SJCRH30 (cell line): ENCODE results near the gene KCTD16. TPM values are rescaled to one million over a fixed set of nuclear protein-coding genes. Genes with fewer than 3 reads are reported as not detected.

Source experiments
- DNase-seq, 2 experiments: peaks; one replicate each; pipeline ENCODE4 v3.0.0-alpha.2; 2015 to 2020
- H3K27ac ChIP-seq: fragments of 250-450 bp; sonication (Bioruptor Pico); 2 replicates; pipeline ENCODE4 v1.5.1; 2020; ENCODE audit warnings: mild to moderate bottlenecking, moderate library complexity
- H3K27me3 ChIP-seq: fragments of 250-450 bp; sonication (Bioruptor Pico); 2 replicates; pipeline ENCODE4 v1.5.1; 2020; ENCODE audit warnings: mild to moderate bottlenecking, moderate library complexity
- H3K36me3 ChIP-seq: fragments of 250-450 bp; sonication (Bioruptor Pico); 2 replicates; pipeline ENCODE4 v1.5.1; 2020; ENCODE audit warnings: mild to moderate bottlenecking, moderate library complexity
- H3K4me1 ChIP-seq: fragments of 250-450 bp; sonication (Bioruptor Pico); 2 replicates; pipeline ENCODE4 v1.5.1; 2020; ENCODE audit warnings: mild to moderate bottlenecking, moderate library complexity
- H3K4me3 ChIP-seq: fragments of 250-450 bp; sonication (Bioruptor Pico); 2 replicates; pipeline ENCODE4 v1.5.1; 2020; ENCODE audit warnings: mild to moderate bottlenecking, moderate library complexity
- H3K9me3 ChIP-seq: fragments of 250-450 bp; sonication (Bioruptor Pico); replicated peaks from 2 replicates; pipeline ENCODE4 v1.5.1; 2020; ENCODE audit warnings: mild to moderate bottlenecking, moderate library complexity
- total RNA-seq: library from RNA; depleted of rRNA; stranded (reverse); fragments of >200 nt; shearing (Covaris generic); gene quantifications from 2 replicates; pipeline ENCODE4 v1.2.3, GENCODE V29; 2014; rRNA removed

The KCTD16 gene
- total RNA-seq: 0.04 and 0.05 TPM in 2 replicates

DNA sequence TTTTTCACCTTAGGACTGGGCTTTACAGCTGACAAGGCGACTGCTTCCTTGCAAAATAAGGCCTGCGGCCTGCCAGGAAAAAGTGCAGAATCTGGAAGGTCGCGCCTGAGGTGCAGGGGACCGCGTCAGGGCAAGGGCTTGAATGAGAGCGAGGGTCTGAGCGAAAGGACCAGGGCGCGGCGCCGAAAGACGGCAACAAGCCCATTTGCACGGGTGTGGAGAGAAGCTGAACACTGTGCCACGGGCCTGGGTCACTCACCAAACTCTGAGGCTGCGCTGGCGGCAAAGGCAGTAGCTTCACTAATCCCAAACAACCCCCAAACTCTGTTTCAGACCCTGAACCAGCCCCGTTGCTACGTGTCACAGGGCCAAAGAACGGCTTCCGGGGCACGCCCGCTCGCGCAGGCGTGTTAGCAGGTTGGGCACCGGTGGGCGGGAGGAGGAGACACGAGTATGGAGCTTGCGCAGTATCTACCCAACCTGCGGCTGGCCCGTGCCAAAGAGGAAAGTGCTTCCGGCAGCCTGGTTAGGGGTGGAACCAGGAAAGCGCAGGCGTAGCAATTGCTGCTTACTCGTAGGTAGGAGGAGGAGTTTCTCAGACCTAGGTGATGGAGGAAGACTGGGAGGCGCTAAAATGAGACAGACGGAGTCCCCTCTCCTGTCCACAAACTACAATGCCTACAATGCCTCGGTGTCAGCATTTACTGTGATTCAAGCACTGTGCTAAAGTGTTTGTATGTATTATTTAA, at the start of gene KCTD16, which contains the start of gene YIPF5:
KCTD16 (plus strand) TSS at position 598 of the 749 bp plus-strand sequence.
YIPF5 (minus strand) TSS at position 384 of the 749 bp plus-strand sequence. CDS start 704 bp downstream, outside the sequence.
- Histone ChIP-seq H3K27ac (peak within 1 kb of the TSS; percentile 32), H3K4me1 (peaks cover 4% of the 10 kb centered on the region; the same call in 1 of the 2 replicates), H3K9me3 (no peaks in the 10 kb centered on the region), H3K4me3 (peak within 1 kb of the TSS; percentile 88), H3K36me3 (peaks cover 3% of the 10 kb centered on the region; the same call in 1 of the 2 replicates), H3K27me3 (no peaks in the 10 kb centered on the region; the same call in 1 of the 2 replicates)
- peak; percentile 94 to 95 for DNase-seq

DNA sequence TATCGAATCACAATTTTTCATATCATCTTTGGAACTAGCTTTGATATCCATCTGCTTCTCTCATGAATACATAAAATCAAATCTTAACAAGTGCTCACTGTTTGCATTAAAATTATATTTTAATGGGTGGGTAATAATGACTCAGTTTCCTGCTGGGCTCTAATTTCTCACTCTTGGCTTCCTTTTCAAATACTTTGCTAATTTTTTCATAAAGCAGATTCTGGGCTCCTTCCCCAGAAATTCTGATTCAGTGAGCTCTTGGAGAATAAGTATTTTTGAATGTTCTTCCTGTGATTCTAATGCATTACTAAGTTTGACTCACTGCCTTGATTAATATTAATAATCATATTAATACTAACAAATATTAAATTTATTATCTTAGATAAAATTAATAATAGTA, 49.1 kb upstream of the KCTD16 start:
- Histone ChIP-seq H3K4me3 (no peak overlapping the region), H3K36me3 (no peaks in the 10 kb centered on the region), H3K27ac (no peak overlapping the region), H3K9me3 (no peaks in the 10 kb centered on the region), H3K27me3 (no peaks in the 10 kb centered on the region), H3K4me1 (no peaks in the 10 kb centered on the region)
- no peak for DNase-seq

DNA sequence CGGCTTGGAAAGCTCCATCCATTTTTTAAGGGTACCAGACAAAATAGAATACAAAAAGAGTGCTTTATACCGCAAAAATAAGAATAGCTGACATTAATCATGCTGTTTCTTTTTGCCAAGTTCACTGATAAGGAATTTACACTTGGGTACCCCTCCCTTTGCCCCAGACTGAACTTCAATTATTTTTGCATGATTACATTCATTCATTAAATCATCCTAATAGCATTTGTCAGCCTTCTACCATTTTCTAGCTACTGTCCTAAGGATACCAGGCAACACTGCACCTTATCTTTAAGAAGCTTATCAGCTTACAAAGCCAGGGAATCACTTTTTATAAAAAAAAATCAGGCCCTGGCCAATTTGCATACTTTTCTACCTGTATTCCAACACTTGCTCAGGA, 48.6 kb upstream of the KCTD16 start:
- no peak overlapping the region for H3K27ac ChIP-seq
- no peak for DNase-seq
- no peaks in the 10 kb centered on the region for H3K9me3 ChIP-seq
- no peaks in the 10 kb centered on the region for H3K27me3 ChIP-seq
- no peak overlapping the region for H3K4me3 ChIP-seq
- no peaks in the 10 kb centered on the region for H3K4me1 ChIP-seq
- no peaks in the 10 kb centered on the region for H3K36me3 ChIP-seq

DNA sequence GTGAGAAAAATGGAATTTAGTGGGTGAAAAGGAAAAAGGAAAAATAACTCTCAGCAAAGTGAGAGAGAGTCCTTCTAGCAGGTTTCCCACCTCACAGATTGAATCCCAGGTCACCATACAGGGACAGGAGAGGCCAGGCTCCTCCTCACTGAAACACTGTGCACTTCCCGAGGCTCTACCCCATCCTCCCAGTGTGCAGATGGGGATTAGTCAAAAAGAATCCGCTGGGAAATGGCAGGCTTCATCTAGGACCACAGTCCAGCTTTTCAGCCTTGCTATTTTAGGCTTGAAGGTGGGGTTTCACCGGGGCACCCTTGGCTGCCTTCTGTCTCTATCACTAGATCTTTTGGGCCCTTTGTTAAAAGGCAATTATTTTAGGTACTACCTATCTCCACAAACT, 48.0 kb upstream of the KCTD16 start:
- no peak overlapping the region for H3K4me3 ChIP-seq
- H3K36me3 ChIP-seq: no peaks in the 10 kb centered on the region
- no peaks in the 10 kb centered on the region for H3K9me3 ChIP-seq
- no peak for DNase-seq
- H3K27ac ChIP-seq: no peak overlapping the region
- no peaks in the 10 kb centered on the region for H3K4me1 ChIP-seq
- no peaks in the 10 kb centered on the region for H3K27me3 ChIP-seq

DNA sequence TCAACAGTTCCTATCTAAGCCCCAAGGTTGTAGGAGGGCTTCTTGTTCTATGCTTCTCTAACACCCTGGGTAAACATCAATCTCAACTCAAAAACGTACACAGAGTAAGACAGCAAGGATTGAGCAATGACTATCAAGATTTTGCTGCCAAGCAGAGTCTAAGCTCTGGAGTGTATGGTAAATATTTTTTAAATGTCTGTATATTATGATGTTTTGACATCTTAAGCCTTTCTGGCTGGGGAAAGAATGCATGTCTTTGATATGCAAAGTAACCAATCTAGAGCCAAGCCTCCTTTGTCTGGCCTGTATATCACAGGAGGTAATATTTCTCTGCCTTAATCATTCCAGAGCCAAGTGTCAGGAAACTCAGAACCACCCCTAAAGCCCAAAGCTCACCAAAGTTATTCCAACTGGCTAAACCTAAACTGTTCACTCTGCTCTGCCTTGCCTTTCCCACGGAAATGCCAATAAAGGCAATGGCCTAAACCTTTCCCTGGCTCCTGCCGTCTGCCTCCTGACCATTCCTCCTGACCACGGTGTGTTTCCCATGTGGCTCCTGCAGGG, 45.4 kb upstream of the KCTD16 start:
- Histone ChIP-seq H3K4me1 (no peaks in the 10 kb centered on the region), H3K9me3 (no peaks in the 10 kb centered on the region)

DNA sequence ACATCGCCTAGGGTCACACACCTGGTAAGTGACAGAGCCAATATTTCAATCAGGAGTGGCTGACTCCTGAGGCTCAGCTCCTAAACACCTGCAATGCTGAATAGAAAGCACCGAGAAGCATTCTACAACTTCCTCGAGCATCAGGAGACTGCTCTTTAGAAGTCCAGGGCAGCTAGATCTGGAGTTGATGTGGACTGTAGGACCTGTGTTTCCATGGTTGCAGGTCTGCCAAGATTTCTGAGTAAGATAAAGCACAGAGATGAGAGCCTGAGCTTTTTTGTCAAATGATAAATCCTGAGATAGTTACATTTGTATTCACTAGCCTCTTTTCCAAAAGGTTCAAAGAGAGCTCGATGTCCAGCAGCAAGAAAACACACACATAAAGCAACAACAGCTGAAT, 44.0 kb upstream of the KCTD16 start:
- Histone ChIP-seq H3K36me3 (no peaks in the 10 kb centered on the region), H3K4me3 (no peak overlapping the region), H3K27ac (no peak overlapping the region), H3K4me1 (no peaks in the 10 kb centered on the region), H3K9me3 (no peaks in the 10 kb centered on the region), H3K27me3 (no peaks in the 10 kb centered on the region)
- no peak for DNase-seq

More for the DNA sequence above, 45.4 kb upstream of the KCTD16 start:
- Histone ChIP-seq H3K4me3 (no peak overlapping the region), H3K36me3 (no peaks in the 10 kb centered on the region), H3K27me3 (no peaks in the 10 kb centered on the region), H3K27ac (no peak overlapping the region)
- no peak for DNase-seq

DNA sequence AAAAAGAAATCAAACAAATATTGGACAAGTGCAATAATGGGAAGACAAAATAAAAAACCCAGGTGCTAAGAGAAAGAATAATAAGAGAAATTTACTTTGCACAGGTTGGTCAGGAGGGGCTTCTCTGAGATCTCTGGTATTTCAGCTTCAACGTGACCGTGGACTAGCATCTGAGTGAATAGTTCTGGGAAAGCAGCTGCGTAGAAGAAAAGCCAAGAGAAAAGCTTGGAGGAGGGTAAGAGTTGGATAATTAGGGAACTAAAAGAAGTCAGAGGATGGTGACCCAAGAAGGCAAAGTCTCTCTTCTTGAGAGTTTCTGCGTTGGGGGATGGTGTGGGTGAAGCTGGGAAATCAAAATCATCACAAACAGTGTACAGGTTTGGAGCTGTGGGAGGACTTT, 41.8 kb upstream of the KCTD16 start:
- H3K27ac ChIP-seq: no peak overlapping the region

DNA sequence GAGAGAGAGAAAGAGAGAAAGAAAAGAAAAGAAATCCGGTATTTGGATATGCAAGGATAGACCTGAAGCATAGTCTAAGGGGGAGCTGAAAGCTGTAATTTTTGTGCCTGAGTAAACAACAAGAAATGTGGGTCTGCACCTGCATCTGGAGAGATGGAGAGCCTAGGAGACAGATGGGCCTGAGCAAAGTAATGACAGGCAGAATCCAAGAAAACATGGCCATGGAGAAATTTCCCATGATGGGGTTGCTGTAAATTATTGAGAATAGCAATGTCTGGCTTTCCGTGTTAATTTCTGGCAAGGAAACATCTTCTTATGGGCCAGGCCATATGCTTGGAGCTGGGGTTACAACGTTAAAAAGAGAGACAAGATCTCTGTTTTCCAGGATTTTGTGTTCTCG, 40.4 kb upstream of the KCTD16 start:
- no peaks in the 10 kb centered on the region for H3K27me3 ChIP-seq
- H3K36me3 ChIP-seq: no peaks in the 10 kb centered on the region
- H3K9me3 ChIP-seq: no peaks in the 10 kb centered on the region
- H3K27ac ChIP-seq: no peak overlapping the region
- no peak for DNase-seq
- H3K4me3 ChIP-seq: no peak overlapping the region
- no peaks in the 10 kb centered on the region for H3K4me1 ChIP-seq

More for the DNA sequence above, 41.8 kb upstream of the KCTD16 start:
- H3K27me3 ChIP-seq: no peaks in the 10 kb centered on the region
- no peaks in the 10 kb centered on the region for H3K4me1 ChIP-seq
- no peak for DNase-seq
- no peak overlapping the region for H3K4me3 ChIP-seq
- H3K9me3 ChIP-seq: no peaks in the 10 kb centered on the region
- no peaks in the 10 kb centered on the region for H3K36me3 ChIP-seq

DNA sequence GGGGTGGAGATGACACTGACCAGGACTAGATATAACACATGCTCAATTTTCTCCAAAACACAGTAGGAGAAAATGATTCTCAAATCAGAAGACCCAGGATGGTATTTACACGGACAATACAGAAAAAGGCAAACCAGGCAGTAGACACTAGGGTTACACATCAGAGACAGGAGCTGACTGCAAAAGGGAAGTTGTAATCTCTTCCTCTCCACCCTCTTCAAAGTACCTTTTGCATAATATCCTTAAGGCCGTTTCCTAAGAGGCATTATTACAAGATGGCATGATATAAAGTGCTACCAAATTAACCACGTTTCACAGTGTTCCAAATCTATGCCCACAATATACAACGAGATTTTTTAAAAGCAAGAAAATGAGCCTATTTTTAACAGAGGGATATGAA, 39.4 kb upstream of the KCTD16 start:
- no peak overlapping the region for H3K27ac ChIP-seq
- H3K36me3 ChIP-seq: no peaks in the 10 kb centered on the region
- H3K4me3 ChIP-seq: no peak overlapping the region
- H3K27me3 ChIP-seq: no peaks in the 10 kb centered on the region
- no peaks in the 10 kb centered on the region; the same call in 1 of the 2 replicates for H3K9me3 ChIP-seq
- H3K4me1 ChIP-seq: no peaks in the 10 kb centered on the region
- DNase-seq: no peak

DNA sequence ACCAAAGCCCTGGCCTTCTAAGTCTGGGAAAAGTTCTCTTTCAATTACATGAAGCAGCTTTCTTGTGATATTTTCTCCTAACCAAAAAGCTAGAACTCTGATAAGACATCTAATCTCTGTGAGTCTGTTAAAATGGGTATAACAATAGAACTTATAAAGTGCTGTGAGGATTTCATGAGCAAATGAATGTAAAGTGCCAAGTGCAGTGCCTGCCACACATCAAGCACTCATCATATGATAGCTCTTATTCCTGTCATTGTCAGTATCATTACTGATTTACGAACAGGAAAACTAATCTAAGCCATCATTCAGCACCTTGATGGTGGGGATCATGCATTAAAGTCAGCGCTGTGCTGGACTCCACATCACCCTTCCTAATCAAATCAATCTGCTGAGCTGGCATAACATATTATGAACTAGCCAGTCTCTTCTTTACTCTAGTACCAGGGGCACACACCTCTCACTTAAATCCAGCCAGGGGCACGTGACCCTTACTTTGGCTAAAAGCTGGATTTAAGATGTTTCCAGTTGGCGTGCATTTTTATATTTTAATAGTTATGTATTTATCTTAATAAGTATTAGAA, 37.5 kb upstream of the KCTD16 start:
- Histone ChIP-seq H3K9me3 (no peaks in the 10 kb centered on the region; the same call in 1 of the 2 replicates), H3K27me3 (no peaks in the 10 kb centered on the region), H3K36me3 (no peaks in the 10 kb centered on the region), H3K4me3 (no peak overlapping the region), H3K27ac (no peak overlapping the region), H3K4me1 (no peaks in the 10 kb centered on the region)
- DNase-seq: no peak

DNA sequence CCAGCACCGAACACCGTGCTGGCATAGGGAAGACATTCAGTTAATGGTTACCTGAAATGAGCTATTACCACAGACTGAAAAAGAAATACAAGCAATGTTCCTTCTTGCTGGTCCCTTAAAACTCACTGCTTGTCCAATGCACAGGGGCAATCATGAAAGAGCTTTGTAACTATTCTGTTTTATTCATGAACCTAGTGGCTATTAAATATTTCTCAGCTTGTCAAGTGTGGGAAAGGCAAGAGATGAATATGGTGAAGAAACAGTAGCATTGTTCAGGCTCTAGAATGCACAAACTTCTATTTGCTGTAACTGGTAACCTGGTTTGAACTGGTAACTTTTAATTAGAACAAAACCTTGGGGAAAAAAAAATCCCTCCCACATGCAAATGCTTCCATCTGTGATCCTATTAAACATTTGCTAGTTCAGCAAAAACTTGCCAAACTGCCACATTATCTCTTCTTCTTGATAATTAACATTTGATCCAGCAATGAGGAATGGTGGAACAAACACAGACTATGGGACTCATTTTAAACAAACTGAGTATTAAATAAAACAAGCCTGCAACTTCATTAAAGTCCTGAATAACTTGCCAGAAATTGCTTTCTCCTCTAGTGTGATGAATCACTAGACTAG, 36.4 kb upstream of the KCTD16 start:
- Histone ChIP-seq H3K4me1 (no peaks in the 10 kb centered on the region), H3K4me3 (no peak overlapping the region), H3K27me3 (no peaks in the 10 kb centered on the region), H3K27ac (no peak overlapping the region), H3K36me3 (no peaks in the 10 kb centered on the region), H3K9me3 (no peaks in the 10 kb centered on the region; the same call in 1 of the 2 replicates)
- DNase-seq: no peak

DNA sequence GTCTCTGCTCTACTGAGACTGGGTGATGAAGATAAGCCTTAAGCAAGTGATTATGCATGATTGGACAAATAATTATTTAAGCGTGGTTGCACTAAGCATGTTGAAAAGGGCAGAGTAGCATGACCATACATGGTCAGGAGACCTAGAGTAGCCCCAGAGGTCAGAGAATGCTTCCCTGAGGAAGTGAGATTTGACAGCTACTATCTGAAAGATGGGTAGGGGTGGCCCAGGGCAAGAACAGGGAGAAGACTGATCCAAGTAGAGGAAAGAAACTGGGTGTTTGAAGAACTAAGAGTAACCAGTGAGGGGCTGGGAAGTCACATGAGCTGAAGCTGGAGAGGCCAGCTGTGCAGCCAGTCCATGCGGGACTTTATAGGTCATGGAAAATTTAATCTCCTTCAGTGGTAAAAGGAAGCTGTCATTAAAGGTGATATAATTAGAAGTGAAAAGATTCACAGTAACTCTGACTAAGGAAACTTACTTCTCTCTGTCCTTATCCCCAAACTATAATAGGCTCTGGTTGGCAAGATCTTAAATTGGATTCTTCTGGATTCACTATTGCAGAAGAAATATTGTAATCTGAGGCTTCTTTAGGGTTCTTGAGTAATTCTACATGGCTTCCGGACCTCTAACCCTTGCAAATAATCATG, 35.4 kb upstream of the KCTD16 start:
- no peak overlapping the region for H3K4me3 ChIP-seq
- H3K27me3 ChIP-seq: no peaks in the 10 kb centered on the region
- no peak overlapping the region for H3K27ac ChIP-seq
- H3K9me3 ChIP-seq: no peaks in the 10 kb centered on the region; the same call in 1 of the 2 replicates
- no peaks in the 10 kb centered on the region for H3K4me1 ChIP-seq
- no peaks in the 10 kb centered on the region for H3K36me3 ChIP-seq
- DNase-seq: no peak

DNA sequence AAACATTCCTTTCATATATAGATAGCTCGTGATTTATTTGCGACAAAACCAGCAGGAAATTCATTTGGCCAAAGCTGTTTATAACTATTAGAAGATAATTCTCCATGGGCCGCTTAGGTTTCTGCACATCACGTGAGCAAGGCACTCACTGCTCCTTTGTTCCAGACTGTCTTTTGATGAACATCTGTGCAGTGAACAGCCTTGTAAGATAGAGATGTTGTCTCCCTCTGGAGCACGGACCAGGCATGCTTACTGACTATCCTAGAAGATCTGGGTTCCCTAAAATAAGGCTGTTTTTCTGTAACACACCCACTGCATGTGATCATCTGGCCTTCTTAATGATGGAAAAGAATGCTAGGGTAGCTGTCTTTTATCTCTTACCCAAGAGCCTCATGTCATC, 31.1 kb upstream of the KCTD16 start:
- H3K9me3 ChIP-seq: no peaks in the 10 kb centered on the region; the same call in 1 of the 2 replicates
- DNase-seq: peak in 1 of 2 experiments; percentile 8
- no peak overlapping the region for H3K27ac ChIP-seq
- no peaks in the 10 kb centered on the region for H3K27me3 ChIP-seq
- no peaks in the 10 kb centered on the region for H3K36me3 ChIP-seq
- no peak overlapping the region for H3K4me3 ChIP-seq
- H3K4me1 ChIP-seq: no peaks in the 10 kb centered on the region

DNA sequence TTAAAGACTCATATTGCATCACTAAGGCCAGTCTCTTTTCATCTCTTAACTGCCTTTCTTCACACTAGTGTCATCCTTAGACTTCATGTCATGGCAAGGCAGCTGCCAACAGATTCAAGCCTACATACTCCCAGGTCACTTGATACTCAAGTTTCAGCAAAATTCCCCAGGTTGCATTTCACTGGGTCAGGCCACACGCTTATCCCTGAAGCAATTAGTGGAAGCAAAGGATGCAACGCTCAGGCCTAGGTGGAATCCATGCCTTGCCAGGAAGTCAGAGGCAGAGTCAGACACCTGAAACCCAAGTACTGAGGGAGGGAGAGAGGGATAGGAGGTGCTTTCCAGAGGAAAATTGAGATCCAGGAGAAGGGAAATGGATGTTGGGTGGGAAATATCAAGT, 29.1 kb upstream of the KCTD16 start:
- Histone ChIP-seq H3K4me3 (no peak overlapping the region), H3K27me3 (no peaks in the 10 kb centered on the region), H3K36me3 (no peaks in the 10 kb centered on the region), H3K9me3 (no peaks in the 10 kb centered on the region), H3K27ac (no peak overlapping the region), H3K4me1 (no peaks in the 10 kb centered on the region)
- peak in 1 of 2 experiments; percentile 8 for DNase-seq
